Calu3 (cell line): ENCODE data around the gene KLC1. TPM values are rescaled to one million over a fixed set of nuclear protein-coding genes. Genes with fewer than 3 reads are reported as not detected.

Experiments used
- BruUV-seq: library from RNA; stranded (reverse); fragments of 400-500 nt; replicated peaks from 2 replicates; lab custom pipeline; 2021; lab: Mats Ljungman, UMichigan
- CTCF ChIA-PET: fragments of 300-600 bp; sonication (Branson Sonifier 250); formaldehyde crosslinking; loops from one replicate; lab custom pipeline; 2022; ENCODE audit warnings: antibody characterized with exemption; lab: Charles Lee
- DNase-seq: peaks from one replicate; pipeline ENCODE4 v3.0.0; 2022
- H3K27ac Mint-ChIP-seq: one replicate; pipeline ENCODE4 v1.8.0; 2022; ENCODE audit warnings: mixed read lengths; ENCODE audit not compliant: unreplicated experiment
- H3K27me3 Mint-ChIP-seq: one replicate; pipeline ENCODE4 v1.8.0; 2022; ENCODE audit warnings: mixed read lengths; ENCODE audit not compliant: unreplicated experiment
- H3K36me3 Mint-ChIP-seq: one replicate; pipeline ENCODE4 v1.8.0; 2022; ENCODE audit warnings: mild to moderate bottlenecking, moderate library complexity, mixed read lengths; ENCODE audit not compliant: insufficient read depth, unreplicated experiment
- H3K4me1 Mint-ChIP-seq: one replicate; pipeline ENCODE4 v1.8.0; 2022; ENCODE audit warnings: mild to moderate bottlenecking, low read depth, mixed read lengths; ENCODE audit not compliant: unreplicated experiment
- H3K4me3 Mint-ChIP-seq: one replicate; pipeline ENCODE4 v1.8.0; 2022; ENCODE audit warnings: mild to moderate bottlenecking, low read depth, moderate library complexity, mixed read lengths; ENCODE audit not compliant: unreplicated experiment
- H3K9me3 Mint-ChIP-seq: one replicate; pipeline ENCODE4 v1.8.0; 2022; ENCODE audit warnings: low read depth, mixed read lengths; ENCODE audit not compliant: unreplicated experiment
- CTCF ChIP-seq: fragments of 200-600 bp; IDR thresholded peaks from one replicate; pipeline ENCODE4 v1.8.0; 2022; ENCODE audit warnings: antibody characterized with exemption; ENCODE audit not compliant: unreplicated experiment
- intact Hi-C: fragments of 100-400 bp; cut with micrococcal nuclease; formaldehyde crosslinking; loops from one replicate; pipeline ENCODE4 v1.10.0; 2022; ENCODE audit not compliant: unreplicated experiment
- total RNA-seq: library from RNA; stranded (reverse); gene quantifications from 2 replicates; pipeline ENCODE4 v1.2.3, GENCODE V29; 2022

The KLC1 gene
- total RNA-seq, 1 experiment from 2014 or later, result 124 TPM

- DNase-seq, result no peak
- H3K4me1 Mint-ChIP-seq, result no peaks in the 10 kb centered on the region
- peaks cover 14% of the 10 kb centered on the region for H3K36me3 Mint-ChIP-seq
- H3K4me3 Mint-ChIP-seq, result no peak overlapping the region
- H3K27me3 Mint-ChIP-seq, result no peaks in the 10 kb centered on the region
- H3K9me3 Mint-ChIP-seq, result no peaks in the 10 kb centered on the region
- no peak for TF ChIP-seq CTCF
- H3K27ac Mint-ChIP-seq, result no peak overlapping the region
- CTCF ChIA-PET, result interaction anchor here (0.7 kb wide), 1 partner anchor 13 kb away, joined by 3 read pairs; no protein-coding TSS in a partner anchor
- intact Hi-C loops, result no loop called here
- no TSS peak for BruUV-seq
These were observed 9.6 kb downstream of the KLC1 start for GRCh38 chr14:103638594-103638993.

GRCh38 chr14:103641161-103641560, 12.2 kb downstream of the KLC1 start:
- no peak overlapping the region for H3K27ac Mint-ChIP-seq
- H3K4me1 Mint-ChIP-seq, result no peaks in the 10 kb centered on the region
- peaks cover 10% of the 10 kb centered on the region for H3K36me3 Mint-ChIP-seq
- H3K4me3 Mint-ChIP-seq, result no peak overlapping the region
- no peaks in the 10 kb centered on the region for H3K9me3 Mint-ChIP-seq
- intact Hi-C loops, result no loop called here
- CTCF ChIA-PET, result no interaction called here
- no peak for TF ChIP-seq CTCF
- no peak for DNase-seq
- BruUV-seq, result no TSS peak
- H3K27me3 Mint-ChIP-seq, result no peaks in the 10 kb centered on the region

GRCh38 chr14:103646189-103646588, 17.2 kb downstream of the KLC1 start:
- Mint-ChIP-seq H3K36me3 (peaks cover 4% of the 10 kb centered on the region), H3K27ac (no peak overlapping the region), H3K9me3 (no peaks in the 10 kb centered on the region), H3K4me1 (no peaks in the 10 kb centered on the region), H3K27me3 (no peaks in the 10 kb centered on the region), H3K4me3 (no peak overlapping the region)
- DNase-seq, result no peak
- no peak for TF ChIP-seq CTCF
- no TSS peak for BruUV-seq
- CTCF ChIA-PET, result no interaction called here
- intact Hi-C loops, result no loop called here

GRCh38 chr14:103649001-103649400, 20.0 kb downstream of the KLC1 start:
- Mint-ChIP-seq H3K27ac (no peak overlapping the region), H3K4me1 (no peaks in the 10 kb centered on the region), H3K4me3 (no peak overlapping the region), H3K36me3 (peaks cover 7% of the 10 kb centered on the region), H3K27me3 (no peaks in the 10 kb centered on the region), H3K9me3 (no peaks in the 10 kb centered on the region)
- intact Hi-C loops, result no loop called here
- BruUV-seq, result no TSS peak
- TF ChIP-seq CTCF, result no peak
- DNase-seq, result no peak
- CTCF ChIA-PET, result interaction anchor here (0.6 to 1.2 kb wide), 3 partner anchors 11 to 187 kb away, joined by 3 to 5 read pairs (median 3); no protein-coding TSS in a partner anchor
